Adrenal gland (tissue), 5 donors: ENCODE results near the gene CORO2A.

ENCODE experiments used
- POLR2A ChIP-seq, 2 donors: fragments of 450-650 bp; IDR thresholded peaks; one replicate each; pipeline ENCODE4 v1.6.1; 2017; ENCODE audit warnings: antibody characterized with exemption in 2 of 2, mild to moderate bottlenecking in 2 of 2, moderate library complexity in 1 of 2
- TF ChIP-seq, protein P1 (sequence below), 6 experiments: fragments of 450-650 bp in 4 of 6; fragments of 200-600 bp in 2 of 6; sonication (generic) in 1 of 6; IDR thresholded peaks; 1 replicate in 5 of 6; 2 replicates in 1 of 6; pipeline versions ENCODE4 v1.5.1 to v1.8.0; 2016 to 2021; ENCODE audit warnings: antibody characterized with exemption in 6 of 6, mild to moderate bottlenecking in 2 of 6, moderate library complexity in 1 of 6
- donor health status: DM: no; HTN: no; CAD: no.

DNA sequence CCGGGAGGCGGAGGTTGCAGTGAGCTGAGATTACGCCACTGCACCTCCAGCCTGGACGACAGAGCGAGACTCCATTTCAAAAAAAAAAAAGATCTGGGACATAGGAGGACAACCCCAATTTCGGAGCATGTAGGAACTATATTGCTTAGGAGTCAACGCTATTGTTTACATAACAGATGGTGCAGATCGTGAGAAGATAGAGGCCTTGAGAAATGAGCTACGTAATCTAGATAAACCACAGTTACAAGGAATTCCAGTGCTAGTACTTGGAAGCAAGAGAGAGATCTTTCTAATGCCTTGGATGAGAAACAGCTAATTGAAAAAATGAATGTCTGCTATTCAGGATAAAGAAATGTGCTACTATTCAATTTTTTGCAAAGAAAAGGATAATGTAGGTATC is 42.7 kb upstream of the CORO2A start:
- TF ChIP-seq, protein P1, sequence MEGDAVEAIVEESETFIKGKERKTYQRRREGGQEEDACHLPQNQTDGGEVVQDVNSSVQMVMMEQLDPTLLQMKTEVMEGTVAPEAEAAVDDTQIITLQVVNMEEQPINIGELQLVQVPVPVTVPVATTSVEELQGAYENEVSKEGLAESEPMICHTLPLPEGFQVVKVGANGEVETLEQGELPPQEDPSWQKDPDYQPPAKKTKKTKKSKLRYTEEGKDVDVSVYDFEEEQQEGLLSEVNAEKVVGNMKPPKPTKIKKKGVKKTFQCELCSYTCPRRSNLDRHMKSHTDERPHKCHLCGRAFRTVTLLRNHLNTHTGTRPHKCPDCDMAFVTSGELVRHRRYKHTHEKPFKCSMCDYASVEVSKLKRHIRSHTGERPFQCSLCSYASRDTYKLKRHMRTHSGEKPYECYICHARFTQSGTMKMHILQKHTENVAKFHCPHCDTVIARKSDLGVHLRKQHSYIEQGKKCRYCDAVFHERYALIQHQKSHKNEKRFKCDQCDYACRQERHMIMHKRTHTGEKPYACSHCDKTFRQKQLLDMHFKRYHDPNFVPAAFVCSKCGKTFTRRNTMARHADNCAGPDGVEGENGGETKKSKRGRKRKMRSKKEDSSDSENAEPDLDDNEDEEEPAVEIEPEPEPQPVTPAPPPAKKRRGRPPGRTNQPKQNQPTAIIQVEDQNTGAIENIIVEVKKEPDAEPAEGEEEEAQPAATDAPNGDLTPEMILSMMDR (IDR thresholded peaks at IDR 0.05): no peak
- TF ChIP-seq POLR2A (IDR thresholded peaks at IDR 0.05): no peak
